ENCODE results near the gene RASGRP4.

- TF ChIP-seq, protein P1, sequence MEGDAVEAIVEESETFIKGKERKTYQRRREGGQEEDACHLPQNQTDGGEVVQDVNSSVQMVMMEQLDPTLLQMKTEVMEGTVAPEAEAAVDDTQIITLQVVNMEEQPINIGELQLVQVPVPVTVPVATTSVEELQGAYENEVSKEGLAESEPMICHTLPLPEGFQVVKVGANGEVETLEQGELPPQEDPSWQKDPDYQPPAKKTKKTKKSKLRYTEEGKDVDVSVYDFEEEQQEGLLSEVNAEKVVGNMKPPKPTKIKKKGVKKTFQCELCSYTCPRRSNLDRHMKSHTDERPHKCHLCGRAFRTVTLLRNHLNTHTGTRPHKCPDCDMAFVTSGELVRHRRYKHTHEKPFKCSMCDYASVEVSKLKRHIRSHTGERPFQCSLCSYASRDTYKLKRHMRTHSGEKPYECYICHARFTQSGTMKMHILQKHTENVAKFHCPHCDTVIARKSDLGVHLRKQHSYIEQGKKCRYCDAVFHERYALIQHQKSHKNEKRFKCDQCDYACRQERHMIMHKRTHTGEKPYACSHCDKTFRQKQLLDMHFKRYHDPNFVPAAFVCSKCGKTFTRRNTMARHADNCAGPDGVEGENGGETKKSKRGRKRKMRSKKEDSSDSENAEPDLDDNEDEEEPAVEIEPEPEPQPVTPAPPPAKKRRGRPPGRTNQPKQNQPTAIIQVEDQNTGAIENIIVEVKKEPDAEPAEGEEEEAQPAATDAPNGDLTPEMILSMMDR (conservative IDR thresholded peaks at IDR 0.05; ENCODE audit: low read length), result no peak
- TF ChIP-seq EZH2phosphoT487 (IDR thresholded peaks at IDR 0.05; ENCODE audit: borderline replicate concordance), result no peak
Observed at GRCh38 chr19:38421856-38422255, 4.2 kb downstream of the RASGRP4 start.
